ENCODE data around the gene CIART.

CIART gene

GRCh38 chr1:150259217-150259616, 23.1 kb upstream of the CIART start:
- Histone ChIP-seq H3K4me2 (ENCODE audit: low read length) (no peak overlapping the region), H3K79me2 (ENCODE audit: low read length) (no peaks in the 10 kb centered on the region), H4K20me1 (ENCODE audit: insufficient read depth, low read length) (no peaks in the 10 kb centered on the region), H3K9ac (ENCODE audit: low read length) (no peak overlapping the region), H3K4me1 (ENCODE audit: low read length) (peaks cover 31% of the 10 kb centered on the region), H3K4me3 (ENCODE audit: low read length) (no peak overlapping the region), H3K36me3 (replicated peaks; ENCODE audit: low read depth, low read length) (no peaks in the 10 kb centered on the region), H2AFZ (ENCODE audit: low read depth, low read length) (no peak overlapping the region), H3K9me3 (ENCODE audit: insufficient read depth, low read length) (no peaks in the 10 kb centered on the region), H3K27ac (ENCODE audit: low read length) (no peak overlapping the region), H3K27me3 (ENCODE audit: low read depth, low read length) (peaks cover 39% of the 10 kb centered on the region)
- TF ChIP-seq EZH2phosphoT487 (IDR thresholded peaks at IDR 0.05; ENCODE audit: low read depth) (no peak), CTCF (IDR thresholded peaks at IDR 0.05; ENCODE audit: low read depth, low read length) (no peak)

- no peak for TF ChIP-seq EZH2phosphoT487 (IDR thresholded peaks at IDR 0.05; ENCODE audit: low read depth)
- TF ChIP-seq CTCF (IDR thresholded peaks at IDR 0.05; ENCODE audit: low read depth, low read length): no peak
- Histone ChIP-seq H3K4me3 (ENCODE audit: low read length) (no peak overlapping the region), H3K4me1 (ENCODE audit: low read length) (peaks cover 31% of the 10 kb centered on the region)
Observed at GRCh38 chr1:150259758-150260669, 22.3 kb upstream of the CIART start.

DNA sequence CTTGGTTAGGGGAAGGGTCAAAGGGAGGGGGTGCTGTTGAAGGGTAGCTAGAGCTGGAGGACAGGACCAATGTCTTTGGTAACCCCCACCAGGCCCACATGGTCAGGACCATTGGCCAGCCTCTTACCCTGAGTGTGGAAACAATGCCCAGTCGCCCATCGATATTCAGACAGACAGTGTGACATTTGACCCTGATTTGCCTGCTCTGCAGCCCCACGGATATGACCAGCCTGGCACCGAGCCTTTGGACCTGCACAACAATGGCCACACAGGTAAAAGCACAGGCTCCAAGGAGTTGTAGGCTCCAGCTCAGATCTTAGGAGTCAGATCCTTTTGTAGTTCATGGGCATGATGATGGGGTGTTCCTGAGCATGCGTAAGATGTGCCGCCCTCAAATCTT, 21.0 kb upstream of the CIART start:
- H4K20me1 ChIP-seq (ENCODE audit: insufficient read depth, low read length): no peaks in the 10 kb centered on the region
- H3K4me2 ChIP-seq (ENCODE audit: low read length): no peak overlapping the region
- no peaks in the 10 kb centered on the region for H3K79me2 ChIP-seq (ENCODE audit: low read length)
- peaks cover 38% of the 10 kb centered on the region for H3K27me3 ChIP-seq (ENCODE audit: low read depth, low read length)
- TF ChIP-seq CTCF (IDR thresholded peaks at IDR 0.05; ENCODE audit: low read depth, low read length): no peak
- TF ChIP-seq EZH2phosphoT487 (IDR thresholded peaks at IDR 0.05; ENCODE audit: low read depth): no peak
- no peaks in the 10 kb centered on the region for H3K9me3 ChIP-seq (ENCODE audit: insufficient read depth, low read length)
- no peak overlapping the region for H3K4me3 ChIP-seq (ENCODE audit: low read length)
- H3K27ac ChIP-seq (ENCODE audit: low read length): no peak overlapping the region
- peaks cover 21% of the 10 kb centered on the region for H3K36me3 ChIP-seq (replicated peaks; ENCODE audit: low read depth, low read length)
- H3K4me1 ChIP-seq (ENCODE audit: low read length): peaks cover 23% of the 10 kb centered on the region
- no peak overlapping the region for H2AFZ ChIP-seq (ENCODE audit: low read depth, low read length)
- H3K9ac ChIP-seq (ENCODE audit: low read length): no peak overlapping the region

More at GRCh38 chr1:150259758-150260669, 22.3 kb upstream of the CIART start:
- no peaks in the 10 kb centered on the region for H3K9me3 ChIP-seq (ENCODE audit: insufficient read depth, low read length)
- no peak overlapping the region for H3K4me2 ChIP-seq (ENCODE audit: low read length)
- H3K9ac ChIP-seq (ENCODE audit: low read length): no peak overlapping the region
- H3K36me3 ChIP-seq (replicated peaks; ENCODE audit: low read depth, low read length): peaks cover 7% of the 10 kb centered on the region
- H3K27ac ChIP-seq (ENCODE audit: low read length): no peak overlapping the region
- H4K20me1 ChIP-seq (ENCODE audit: insufficient read depth, low read length): no peaks in the 10 kb centered on the region
- no peak overlapping the region for H2AFZ ChIP-seq (ENCODE audit: low read depth, low read length)
- H3K27me3 ChIP-seq (ENCODE audit: low read depth, low read length): peaks cover 39% of the 10 kb centered on the region
- no peaks in the 10 kb centered on the region for H3K79me2 ChIP-seq (ENCODE audit: low read length)

Measured in OCI-LY3 (cell line).